ENCODE measurements around the gene GPR4.
A peak's percentile ranks its signal among the peaks of the same experiment; 100 is the strongest.

Gene GPR4

GRCh38 chr19:45601524-45602374 is at the start of gene GPR4:
Gene GPR4, minus strand, starts transcription at chr19:45602212. Its CDS starts 10,346 bp downstream, at chr19:45591866.
- FAIRE-seq = no peak
- DNase-seq (ENCODE audit: insufficient read length, low spot score) = no peak
- no peak for TF ChIP-seq CTCF (IDR thresholded peaks at IDR 0.05; ENCODE audit: insufficient read depth, missing control alignments)

DNA sequence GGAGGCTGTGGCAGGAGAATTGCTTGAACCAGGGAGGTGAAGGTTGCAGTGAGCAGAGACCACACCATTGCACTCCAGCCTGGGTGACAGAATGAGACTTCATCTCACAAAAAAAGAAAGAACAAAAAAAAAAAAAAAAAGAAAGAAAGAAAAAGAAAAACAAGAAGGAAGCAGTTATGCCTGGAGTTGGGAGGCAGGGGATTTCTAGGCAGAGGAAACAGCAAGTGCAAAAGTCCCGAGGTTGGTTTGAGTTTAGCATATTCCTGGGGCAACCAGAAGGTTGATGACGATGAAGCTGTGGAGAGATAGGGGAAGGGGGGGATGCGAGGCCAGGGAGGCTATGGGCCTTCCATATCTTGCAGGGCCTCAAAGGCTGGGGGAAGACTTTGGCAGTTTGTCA is 48.7 kb upstream of the GPR4 start:
- DNase-seq (ENCODE audit: insufficient read length, low spot score) = no peak
- no peak for TF ChIP-seq CTCF (IDR thresholded peaks at IDR 0.05; ENCODE audit: insufficient read depth, missing control alignments)
- FAIRE-seq = no peak

- no peak for FAIRE-seq
- no peak for TF ChIP-seq CTCF (IDR thresholded peaks at IDR 0.05; ENCODE audit: insufficient read depth, missing control alignments)
- DNase-seq (ENCODE audit: insufficient read length, low spot score) = no peak
These were observed 44.3 kb upstream of the GPR4 start for GRCh38 chr19:45646345-45646698.

DNA sequence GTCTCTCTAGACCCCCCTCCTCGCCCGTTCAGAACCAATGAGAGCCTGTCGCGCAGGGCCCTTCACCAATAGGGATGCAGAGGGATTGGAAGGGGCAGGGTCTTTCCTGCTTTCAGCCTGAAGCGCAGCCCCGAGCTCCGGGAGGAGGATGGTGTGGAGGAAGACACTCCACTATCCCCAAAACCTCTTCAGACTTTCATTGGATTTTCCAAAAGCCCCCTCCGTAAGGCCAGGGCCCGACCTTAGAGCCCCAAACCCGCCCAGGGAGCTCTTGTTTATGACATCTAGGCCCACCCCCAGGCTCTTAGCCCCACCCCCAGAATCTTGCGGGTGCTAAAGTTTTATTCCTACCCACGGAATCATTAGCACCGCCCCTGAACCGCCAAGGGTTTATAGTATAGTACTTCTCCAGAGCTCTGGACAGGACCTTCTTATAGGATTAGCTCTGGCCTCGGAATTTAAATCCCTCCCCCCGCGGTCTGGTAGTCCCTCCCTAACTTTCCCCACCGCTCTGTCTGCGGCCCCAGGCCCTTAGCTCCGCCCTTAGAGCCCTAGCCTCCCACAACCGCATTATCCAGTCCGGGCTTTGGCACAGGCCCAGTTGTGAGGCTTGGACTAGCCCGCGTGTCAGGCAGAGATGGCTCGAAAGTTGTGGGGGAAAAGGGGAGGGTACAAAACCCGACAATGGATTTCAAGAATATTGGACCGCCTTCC is 43.8 kb upstream of the GPR4 start:
- FAIRE-seq (no peak), DNase-seq (ENCODE audit: insufficient read length, low spot score) (peak; percentile 80)

DNA sequence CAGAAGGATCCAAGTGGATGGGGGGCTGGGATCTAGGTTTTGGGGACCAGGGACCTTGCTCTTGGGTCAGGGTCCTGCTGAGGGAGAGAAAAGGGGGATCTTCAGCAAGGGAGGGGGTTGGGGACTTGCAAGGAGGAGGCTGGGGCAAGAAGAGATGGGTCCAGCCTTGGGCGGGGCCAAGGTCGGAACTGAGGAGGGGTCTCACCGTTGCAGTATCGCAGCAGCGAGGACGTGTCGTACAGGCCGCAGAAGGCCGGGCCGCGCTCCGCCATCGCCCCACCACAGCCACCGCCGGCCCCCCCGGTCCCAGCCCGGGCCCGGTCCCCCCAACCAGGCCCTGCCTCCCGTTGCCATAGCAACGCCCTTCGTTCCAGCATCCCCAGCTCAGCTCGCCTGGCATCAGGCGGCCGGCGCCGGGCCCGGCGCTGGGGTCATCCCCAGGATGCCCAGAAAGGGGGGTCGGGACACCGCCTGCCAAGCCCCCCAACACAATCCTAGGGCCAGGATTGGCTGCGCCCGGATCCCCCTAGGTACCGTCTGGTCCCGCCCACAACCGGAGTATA is 43.1 kb upstream of the GPR4 start:
- FAIRE-seq = no peak
- DNase-seq (ENCODE audit: insufficient read length, low spot score) = no peak
- TF ChIP-seq CTCF (IDR thresholded peaks at IDR 0.05; ENCODE audit: insufficient read depth, missing control alignments) = no peak

More for the DNA sequence above, 43.8 kb upstream of the GPR4 start:
- no peak for TF ChIP-seq CTCF (IDR thresholded peaks at IDR 0.05; ENCODE audit: insufficient read depth, missing control alignments)

- TF ChIP-seq CTCF (IDR thresholded peaks at IDR 0.05; ENCODE audit: insufficient read depth, missing control alignments) = no peak
- FAIRE-seq = no peak
- no peak for DNase-seq (ENCODE audit: insufficient read length, low spot score)
These were observed 42.1 kb upstream of the GPR4 start for GRCh38 chr19:45643927-45644771.

Data from D721Med (cell line).